HepG2 (cell line): ENCODE measurements around the gene RANBP2.
"Not testable (repeated sequence)": the region's sequence is repeated elsewhere in the genome, so short reads cannot be mapped to it uniquely, and the experiment has no call there.

Experiments
- AGO1 ChIP-seq: fragments of 200-400 bp; formaldehyde crosslinking; IDR thresholded peaks from 2 replicates; pipeline ENCODE4 v1.6.1; 2017; ENCODE audit warnings: mild to moderate bottlenecking, low read depth, low read length, moderate library complexity; ENCODE audit not compliant: poor library complexity, severe bottlenecking
- BRCA1 ChIP-seq: sonication (generic); formaldehyde crosslinking; IDR thresholded peaks from 2 replicates; pipeline ENCODE4 v1.4.0; 2020; ENCODE audit warnings: missing genetic modification reagents
- EZH2 ChIP-seq: conservative IDR thresholded peaks from 2 replicates; pipeline ENCODE4 v1.6.1; 2012; ENCODE audit warnings: mild to moderate bottlenecking, low read depth, low read length, moderate library complexity
- FOXK2 ChIP-seq: fragments of 450-650 bp; IDR thresholded peaks from 2 replicates; pipeline ENCODE4 v1.6.1; 2016
- FOXM1 ChIP-seq: sonication (generic); formaldehyde crosslinking; IDR thresholded peaks from 2 replicates; pipeline ENCODE4 v1.5.0; 2020; ENCODE audit warnings: missing genetic modification reagents
- PBX3 ChIP-seq: sonication (generic); formaldehyde crosslinking; IDR thresholded peaks from 2 replicates; pipeline ENCODE4 v1.8.1; 2023; ENCODE audit warnings: missing genetic modification reagents, inconsistent platforms, borderline replicate concordance
- POLR2A ChIP-seq, 2 experiments: IDR thresholded peaks; 2 replicates each; pipeline ENCODE4 v1.6.1; 2011; ENCODE audit warnings: low read depth in 2 of 2, low read length in 2 of 2, mild to moderate bottlenecking in 1 of 2, moderate library complexity in 1 of 2; ENCODE audit not compliant: insufficient read depth in 1 of 2
- POLR2AphosphoS5 ChIP-seq: IDR thresholded peaks from 2 replicates; pipeline ENCODE4 v1.6.1; 2012; ENCODE audit warnings: low read depth, low read length
- PREB ChIP-seq: sonication (generic); formaldehyde crosslinking; IDR thresholded peaks from 2 replicates; pipeline ENCODE4 v1.4.0; 2020; ENCODE audit warnings: missing genetic modification reagents
- ZEB1 ChIP-seq: IDR thresholded peaks from 2 replicates; pipeline ENCODE4 v1.6.1; 2012; ENCODE audit warnings: mild to moderate bottlenecking, low read depth, inconsistent platforms; ENCODE audit not compliant: insufficient replicate concordance
- TF ChIP-seq, protein P1 (sequence below): sonication (generic); formaldehyde crosslinking; IDR thresholded peaks from 2 replicates; pipeline ENCODE4 v1.5.0; 2020; ENCODE audit warnings: mild to moderate bottlenecking, missing genetic modification reagents, moderate library complexity
- TF ChIP-seq, protein P2 (sequence below): sonication (generic); formaldehyde crosslinking; IDR thresholded peaks from 2 replicates; pipeline ENCODE4 v1.4.0; 2020; ENCODE audit warnings: mild to moderate bottlenecking, missing genetic modification reagents

GRCh38 chr2:108757973-108758372 is 38.7 kb downstream of the RANBP2 start:
- not testable (repeated sequence) for TF ChIP-seq FOXM1; PBX3 (CRISPR knock-in tag); AGO1; FOXK2; POLR2AphosphoS5; ZEB1; EZH2; BRCA1 (CRISPR knock-in tag); POLR2A (IDR thresholded peaks at IDR 0.05; ENCODE audit: insufficient read depth in 1 of 2, low read depth in 2 of 2, low read length in 2 of 2); PREB
- TF ChIP-seq, protein P1, sequence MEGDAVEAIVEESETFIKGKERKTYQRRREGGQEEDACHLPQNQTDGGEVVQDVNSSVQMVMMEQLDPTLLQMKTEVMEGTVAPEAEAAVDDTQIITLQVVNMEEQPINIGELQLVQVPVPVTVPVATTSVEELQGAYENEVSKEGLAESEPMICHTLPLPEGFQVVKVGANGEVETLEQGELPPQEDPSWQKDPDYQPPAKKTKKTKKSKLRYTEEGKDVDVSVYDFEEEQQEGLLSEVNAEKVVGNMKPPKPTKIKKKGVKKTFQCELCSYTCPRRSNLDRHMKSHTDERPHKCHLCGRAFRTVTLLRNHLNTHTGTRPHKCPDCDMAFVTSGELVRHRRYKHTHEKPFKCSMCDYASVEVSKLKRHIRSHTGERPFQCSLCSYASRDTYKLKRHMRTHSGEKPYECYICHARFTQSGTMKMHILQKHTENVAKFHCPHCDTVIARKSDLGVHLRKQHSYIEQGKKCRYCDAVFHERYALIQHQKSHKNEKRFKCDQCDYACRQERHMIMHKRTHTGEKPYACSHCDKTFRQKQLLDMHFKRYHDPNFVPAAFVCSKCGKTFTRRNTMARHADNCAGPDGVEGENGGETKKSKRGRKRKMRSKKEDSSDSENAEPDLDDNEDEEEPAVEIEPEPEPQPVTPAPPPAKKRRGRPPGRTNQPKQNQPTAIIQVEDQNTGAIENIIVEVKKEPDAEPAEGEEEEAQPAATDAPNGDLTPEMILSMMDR (CRISPR knock-in tag) = not testable (repeated sequence)
- TF ChIP-seq, protein P2, sequence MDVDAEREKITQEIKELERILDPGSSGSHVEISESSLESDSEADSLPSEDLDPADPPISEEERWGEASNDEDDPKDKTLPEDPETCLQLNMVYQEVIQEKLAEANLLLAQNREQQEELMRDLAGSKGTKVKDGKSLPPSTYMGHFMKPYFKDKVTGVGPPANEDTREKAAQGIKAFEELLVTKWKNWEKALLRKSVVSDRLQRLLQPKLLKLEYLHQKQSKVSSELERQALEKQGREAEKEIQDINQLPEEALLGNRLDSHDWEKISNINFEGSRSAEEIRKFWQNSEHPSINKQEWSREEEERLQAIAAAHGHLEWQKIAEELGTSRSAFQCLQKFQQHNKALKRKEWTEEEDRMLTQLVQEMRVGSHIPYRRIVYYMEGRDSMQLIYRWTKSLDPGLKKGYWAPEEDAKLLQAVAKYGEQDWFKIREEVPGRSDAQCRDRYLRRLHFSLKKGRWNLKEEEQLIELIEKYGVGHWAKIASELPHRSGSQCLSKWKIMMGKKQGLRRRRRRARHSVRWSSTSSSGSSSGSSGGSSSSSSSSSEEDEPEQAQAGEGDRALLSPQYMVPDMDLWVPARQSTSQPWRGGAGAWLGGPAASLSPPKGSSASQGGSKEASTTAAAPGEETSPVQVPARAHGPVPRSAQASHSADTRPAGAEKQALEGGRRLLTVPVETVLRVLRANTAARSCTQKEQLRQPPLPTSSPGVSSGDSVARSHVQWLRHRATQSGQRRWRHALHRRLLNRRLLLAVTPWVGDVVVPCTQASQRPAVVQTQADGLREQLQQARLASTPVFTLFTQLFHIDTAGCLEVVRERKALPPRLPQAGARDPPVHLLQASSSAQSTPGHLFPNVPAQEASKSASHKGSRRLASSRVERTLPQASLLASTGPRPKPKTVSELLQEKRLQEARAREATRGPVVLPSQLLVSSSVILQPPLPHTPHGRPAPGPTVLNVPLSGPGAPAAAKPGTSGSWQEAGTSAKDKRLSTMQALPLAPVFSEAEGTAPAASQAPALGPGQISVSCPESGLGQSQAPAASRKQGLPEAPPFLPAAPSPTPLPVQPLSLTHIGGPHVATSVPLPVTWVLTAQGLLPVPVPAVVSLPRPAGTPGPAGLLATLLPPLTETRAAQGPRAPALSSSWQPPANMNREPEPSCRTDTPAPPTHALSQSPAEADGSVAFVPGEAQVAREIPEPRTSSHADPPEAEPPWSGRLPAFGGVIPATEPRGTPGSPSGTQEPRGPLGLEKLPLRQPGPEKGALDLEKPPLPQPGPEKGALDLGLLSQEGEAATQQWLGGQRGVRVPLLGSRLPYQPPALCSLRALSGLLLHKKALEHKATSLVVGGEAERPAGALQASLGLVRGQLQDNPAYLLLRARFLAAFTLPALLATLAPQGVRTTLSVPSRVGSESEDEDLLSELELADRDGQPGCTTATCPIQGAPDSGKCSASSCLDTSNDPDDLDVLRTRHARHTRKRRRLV (CRISPR knock-in tag) = not testable (repeated sequence)
